GM12874 (cell line): ENCODE results near the gene HAUS1.

Source experiments
- CTCF ChIP-seq: IDR thresholded peaks from 2 replicates; pipeline ENCODE4 v1.5.1; 2011; ENCODE audit warnings: low read depth, mild to moderate bottlenecking, control low read depth, low read length, moderate library complexity; ENCODE audit not compliant: insufficient read depth

HAUS1 gene

GRCh38 chr18:46097431-46097800, 6.8 kb upstream of the HAUS1 start:
- no peak for TF ChIP-seq CTCF

- TF ChIP-seq CTCF: peak; percentile 16; the same call in 1 of the 2 replicates
Measured at GRCh38 chr18:46097801-46098615, 6.2 kb upstream of the HAUS1 start, which contains the start of gene ATP5F1A. TSS of gene ATP5F1A (minus strand) at chr18:46098296. CDS start at chr18:46098231, 65 bp downstream.

GRCh38 chr18:46098616-46098933, 5.6 kb upstream of the HAUS1 start:
- TF ChIP-seq CTCF: no peak

- no peak for TF ChIP-seq CTCF
Measured at GRCh38 chr18:46099463-46099862, 4.7 kb upstream of the HAUS1 start.

GRCh38 chr18:46109386-46109785, 5.2 kb downstream of the HAUS1 start:
- no peak for TF ChIP-seq CTCF

- TF ChIP-seq CTCF: no peak
Measured at GRCh38 chr18:46110406-46110805, 6.2 kb downstream of the HAUS1 start.

- no peak for TF ChIP-seq CTCF
Measured at GRCh38 chr18:46113751-46114150, 9.6 kb downstream of the HAUS1 start.
